SH-SY5Y (cell line): ENCODE measurements around the gene TXNL4A.

ENCODE experiments used
- GATA2 ChIP-seq: IDR thresholded peaks from 2 replicates; pipeline ENCODE4 v1.6.1; 2011; ENCODE audit warnings: mild to moderate bottlenecking, low read depth, low read length
- GATA3 ChIP-seq: IDR thresholded peaks from 2 replicates; pipeline ENCODE4 v1.6.1; 2011; ENCODE audit warnings: low read depth, mild to moderate bottlenecking, low read length, moderate library complexity

- TF ChIP-seq GATA3 (no peak), GATA2 (no peak)
These were observed 53.3 kb downstream of the TXNL4A start for GRCh38 chr18:79935098-79935480.
